Measurements from ENCODE around the gene B4GALNT2.

The B4GALNT2 gene

DNA sequence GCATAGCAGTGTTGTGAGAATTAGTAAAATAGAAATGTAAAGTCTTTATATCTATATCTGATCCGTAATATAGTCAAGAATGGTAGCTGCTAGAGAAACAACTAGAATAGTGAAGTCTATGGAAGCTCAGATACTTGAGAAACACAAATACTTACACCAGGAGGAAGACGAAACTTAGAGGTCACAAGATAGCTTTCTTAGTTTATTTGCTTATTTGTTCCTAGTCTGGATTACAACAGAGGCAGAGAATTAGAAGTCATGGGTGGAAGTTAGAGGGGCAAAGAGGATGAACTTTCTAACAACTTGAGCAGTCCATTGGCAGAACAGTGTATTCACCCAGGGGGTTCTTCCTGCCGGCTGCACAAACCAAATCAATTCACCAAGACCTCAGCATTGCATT lies 64.0 kb downstream of the B4GALNT2 start:
- no peaks in the 10 kb centered on the region for H3K36me3 ChIP-seq (ENCODE audit: control insufficient read depth in 4 of 4, insufficient read depth in 4 of 4, low read length in 3 of 4)
- DNase-seq, result no peak
- H3K9me3 ChIP-seq (ENCODE audit: control extremely low read depth in 1 of 5, control insufficient read depth in 4 of 5, insufficient read depth in 2 of 5, low read depth in 1 of 5, low read length in 4 of 5), result no peaks in the 10 kb centered on the region
- H3K4me3 ChIP-seq (ENCODE audit: control insufficient read depth in 1 of 7, extremely low read depth in 1 of 7, insufficient read depth in 4 of 7, low read depth in 2 of 7, low read length in 6 of 7), result no peak overlapping the region
- H3K4me1 ChIP-seq (ENCODE audit: control extremely low read depth in 1 of 4, control insufficient read depth in 4 of 4, insufficient read depth in 4 of 4, low read length in 3 of 4), result peaks cover 0 to 23% (median 18%) of the 10 kb centered on the region in 4 experiments
- no peaks in the 10 kb centered on the region for H3K27me3 ChIP-seq (replicated peaks in 2 of 5; ENCODE audit: control insufficient read depth in 4 of 5, insufficient read depth in 5 of 5, low read length in 4 of 5)
- no peak overlapping the region for H3K27ac ChIP-seq (ENCODE audit: insufficient read depth in 1 of 2, low read depth in 1 of 2, low read length in 2 of 2, poor library complexity in 1 of 2, severe bottlenecking in 2 of 2)
- ChIA-PET CTCF (interaction anchor here (1.1 to 2.6 kb wide), 2 partner anchors 13 to 94 kb away, joined by 3 to 7 read pairs; no protein-coding TSS in a partner anchor), POLR2A (no interaction called here)
- 100% methylated on average over 1 of the region's 3 CpGs for WGBS (ENCODE audit: insufficient coverage)

DNA sequence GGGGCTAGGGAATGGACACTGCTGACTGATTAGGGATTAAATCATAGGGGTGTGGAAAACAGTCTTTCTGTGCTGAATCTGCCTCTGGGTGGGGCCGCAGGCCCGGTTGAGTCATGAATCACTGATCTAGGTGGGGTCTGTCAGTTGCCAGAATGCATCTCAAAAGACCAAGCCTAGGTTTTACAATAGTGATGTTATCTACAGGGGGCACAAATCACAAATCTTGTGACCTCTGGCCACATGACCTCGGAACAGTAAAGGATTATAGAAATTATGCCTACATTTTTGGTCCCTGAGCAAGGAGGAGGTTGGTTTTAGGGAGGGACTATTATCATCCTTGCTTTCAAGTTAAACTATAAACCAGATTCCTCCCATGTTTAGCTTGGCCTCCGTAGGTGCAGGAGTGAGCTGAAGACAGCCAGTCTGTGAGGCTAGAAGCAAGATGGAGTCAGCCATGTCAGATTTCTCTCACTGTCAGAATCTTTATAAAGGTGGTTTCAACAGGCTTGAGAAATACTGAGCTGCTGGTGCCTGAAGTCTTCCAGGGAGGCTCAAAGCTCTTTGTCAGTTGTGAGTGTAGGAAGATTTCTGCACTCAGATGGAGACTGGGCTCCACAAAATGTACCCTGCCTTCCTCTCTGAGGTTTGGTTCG lies 64.9 kb downstream of the B4GALNT2 start:
- no peak overlapping the region for H3K4me3 ChIP-seq (ENCODE audit: control insufficient read depth in 1 of 7, extremely low read depth in 1 of 7, insufficient read depth in 4 of 7, low read depth in 2 of 7, low read length in 6 of 7)
- H3K27me3 ChIP-seq (replicated peaks in 2 of 5; ENCODE audit: control insufficient read depth in 4 of 5, insufficient read depth in 5 of 5, low read length in 4 of 5), result no peaks in the 10 kb centered on the region
- no peaks in the 10 kb centered on the region for H3K36me3 ChIP-seq (ENCODE audit: control insufficient read depth in 4 of 4, insufficient read depth in 4 of 4, low read length in 3 of 4)
- CTCF ChIA-PET, result interaction anchor here (1.0 to 2.8 kb wide), 2 partner anchors 25 to 28 kb away, joined by 3 to 12 read pairs; no protein-coding TSS in a partner anchor
- peaks cover 0 to 18% (median 12%) of the 10 kb centered on the region in 4 experiments for H3K4me1 ChIP-seq (ENCODE audit: control extremely low read depth in 1 of 4, control insufficient read depth in 4 of 4, insufficient read depth in 4 of 4, low read length in 3 of 4)
- POLR2A ChIA-PET, result no interaction called here
- DNase-seq, result no peak
- no peak overlapping the region for H3K27ac ChIP-seq (ENCODE audit: insufficient read depth in 1 of 2, low read depth in 1 of 2, low read length in 2 of 2, poor library complexity in 1 of 2, severe bottlenecking in 2 of 2)
- no peaks in the 10 kb centered on the region for H3K9me3 ChIP-seq (ENCODE audit: control extremely low read depth in 1 of 5, control insufficient read depth in 4 of 5, insufficient read depth in 2 of 5, low read depth in 1 of 5, low read length in 4 of 5)
- 87% methylated on average over 3 of the region's 5 CpGs for WGBS (ENCODE audit: insufficient coverage)

DNA sequence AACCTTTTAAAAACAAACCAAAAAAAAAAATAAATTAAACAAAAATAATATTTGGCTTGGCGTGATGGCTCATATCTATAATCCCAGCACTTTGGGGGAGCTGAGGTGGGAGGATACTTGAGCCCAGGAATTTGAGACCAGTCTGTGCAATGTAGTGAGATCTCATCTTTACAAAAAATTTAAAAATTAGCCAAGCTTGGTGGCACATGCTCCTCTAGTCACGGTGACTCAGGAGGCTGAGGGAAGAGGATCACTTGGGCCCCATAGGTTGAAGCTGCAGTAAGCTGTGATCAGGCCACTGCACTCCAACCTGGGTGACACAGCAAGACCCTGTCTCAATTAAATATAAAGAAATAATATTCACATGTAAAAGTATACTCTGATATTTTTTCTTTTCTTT lies 65.6 kb downstream of the B4GALNT2 start:
- peaks cover 0 to 15% (median 10%) of the 10 kb centered on the region in 4 experiments for H3K4me1 ChIP-seq (ENCODE audit: control extremely low read depth in 1 of 4, control insufficient read depth in 4 of 4, insufficient read depth in 4 of 4, low read length in 3 of 4)
- no peak overlapping the region for H3K27ac ChIP-seq (ENCODE audit: insufficient read depth in 1 of 2, low read depth in 1 of 2, low read length in 2 of 2, poor library complexity in 1 of 2, severe bottlenecking in 2 of 2)
- no peaks in the 10 kb centered on the region for H3K36me3 ChIP-seq (ENCODE audit: control insufficient read depth in 4 of 4, insufficient read depth in 4 of 4, low read length in 3 of 4)
- no CpG with 5 or more reads among the region's 2 CpGs for whole genome bisulfite sequencing (ENCODE audit: insufficient coverage)
- H3K27me3 ChIP-seq (replicated peaks in 2 of 5; ENCODE audit: control insufficient read depth in 4 of 5, insufficient read depth in 5 of 5, low read length in 4 of 5), result no peaks in the 10 kb centered on the region
- ChIA-PET CTCF (interaction anchor here (1.0 to 2.8 kb wide), 3 partner anchors 24 to 29 kb away, joined by 3 to 12 read pairs (median 9); no protein-coding TSS in a partner anchor), POLR2A (interaction anchor here (0.7 kb wide), 1 partner anchor 38 kb away, joined by 6 read pairs; no protein-coding TSS in a partner anchor)
- no peaks in the 10 kb centered on the region for H3K9me3 ChIP-seq (ENCODE audit: control extremely low read depth in 1 of 5, control insufficient read depth in 4 of 5, insufficient read depth in 2 of 5, low read depth in 1 of 5, low read length in 4 of 5)
- no peak overlapping the region for H3K4me3 ChIP-seq (ENCODE audit: control insufficient read depth in 1 of 7, extremely low read depth in 1 of 7, insufficient read depth in 4 of 7, low read depth in 2 of 7, low read length in 6 of 7)
- DNase-seq, result no peak

DNA sequence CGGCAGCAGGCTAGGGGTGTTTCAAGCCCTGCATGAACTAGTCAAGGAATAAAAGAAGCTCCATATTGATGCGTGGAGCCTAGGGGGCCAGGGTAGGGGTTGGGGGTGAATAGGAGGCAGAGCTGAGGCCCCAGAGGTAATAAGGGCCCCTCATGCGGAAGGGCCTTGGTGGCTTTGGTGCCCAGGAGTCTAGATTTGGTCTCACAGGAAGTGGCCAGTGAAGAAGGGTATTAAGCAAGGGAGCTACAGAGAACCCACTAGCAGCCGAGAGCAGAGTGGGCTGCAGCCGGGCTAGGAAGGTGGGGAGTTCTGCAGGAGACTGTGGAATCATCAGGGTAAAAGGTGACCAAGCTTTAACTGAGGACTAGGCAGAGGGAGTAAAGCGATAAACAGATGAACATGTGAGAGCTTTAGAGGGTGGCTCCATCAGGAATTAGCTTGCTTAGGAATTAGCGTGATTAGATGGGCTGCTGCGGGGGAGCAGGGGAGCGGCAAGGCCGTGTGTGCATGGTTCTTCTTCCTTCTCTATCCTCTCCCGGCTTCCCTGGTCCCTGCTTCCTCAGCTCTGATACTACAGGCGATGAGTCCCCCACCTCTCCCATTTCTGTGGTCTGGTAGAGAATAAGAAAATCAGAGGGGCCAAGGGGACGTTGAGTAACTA lies 68.0 kb downstream of the B4GALNT2 start:
- no peaks in the 10 kb centered on the region for H3K36me3 ChIP-seq (ENCODE audit: control insufficient read depth in 4 of 4, insufficient read depth in 4 of 4, low read length in 3 of 4)
- no peaks in the 10 kb centered on the region for H3K27me3 ChIP-seq (replicated peaks in 2 of 5; ENCODE audit: control insufficient read depth in 4 of 5, insufficient read depth in 5 of 5, low read length in 4 of 5)
- WGBS (ENCODE audit: insufficient coverage), result 100% methylated on average over 8 of the region's 13 CpGs
- H3K4me3 ChIP-seq (ENCODE audit: control insufficient read depth in 1 of 7, extremely low read depth in 1 of 7, insufficient read depth in 4 of 7, low read depth in 2 of 7, low read length in 6 of 7), result no peak overlapping the region
- H3K4me1 ChIP-seq (ENCODE audit: control extremely low read depth in 1 of 4, control insufficient read depth in 4 of 4, insufficient read depth in 4 of 4, low read length in 3 of 4), result peaks cover 0 to 2% (median 0%) of the 10 kb centered on the region in 4 experiments
- CTCF ChIA-PET, result interaction anchor here (0.6 to 2.8 kb wide), 5 partner anchors 9 to 208 kb away, joined by 3 to 12 read pairs (median 3); no protein-coding TSS in a partner anchor
- POLR2A ChIA-PET, result no interaction called here
- no peak overlapping the region for H3K27ac ChIP-seq (ENCODE audit: insufficient read depth in 1 of 2, low read depth in 1 of 2, low read length in 2 of 2, poor library complexity in 1 of 2, severe bottlenecking in 2 of 2)
- no peaks in the 10 kb centered on the region for H3K9me3 ChIP-seq (ENCODE audit: control extremely low read depth in 1 of 5, control insufficient read depth in 4 of 5, insufficient read depth in 2 of 5, low read depth in 1 of 5, low read length in 4 of 5)
- DNase-seq, result no peak

DNA sequence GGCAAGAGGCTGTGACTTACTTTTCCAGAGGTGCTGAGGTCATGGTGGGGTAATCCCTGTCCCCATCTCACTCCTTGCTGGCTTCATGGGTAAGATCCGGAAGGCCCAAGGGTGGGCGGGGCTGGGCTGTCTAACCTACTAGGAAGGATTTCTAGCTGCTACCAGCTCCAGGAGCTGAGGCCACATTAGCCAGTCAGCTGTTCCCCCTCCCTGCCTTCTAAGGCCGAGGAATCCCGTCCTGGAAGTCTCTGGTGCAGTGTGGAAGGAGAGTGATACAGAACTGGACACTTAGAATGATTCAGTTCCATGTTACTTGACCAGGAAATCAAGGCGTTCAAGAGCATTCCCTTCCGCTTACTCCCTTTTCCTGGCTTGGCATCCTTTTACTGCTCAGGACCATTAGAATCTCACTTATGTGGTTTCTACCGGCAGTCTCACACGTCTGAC lies 68.9 kb downstream of the B4GALNT2 start:
- H3K4me1 ChIP-seq (ENCODE audit: control extremely low read depth in 1 of 4, control insufficient read depth in 4 of 4, insufficient read depth in 4 of 4, low read length in 3 of 4), result peaks cover 0 to 2% (median 0%) of the 10 kb centered on the region in 4 experiments
- 96% methylated on average over 7 of the region's 8 CpGs for WGBS (ENCODE audit: insufficient coverage)
- no peak overlapping the region for H3K27ac ChIP-seq (ENCODE audit: insufficient read depth in 1 of 2, low read depth in 1 of 2, low read length in 2 of 2, poor library complexity in 1 of 2, severe bottlenecking in 2 of 2)
- H3K36me3 ChIP-seq (ENCODE audit: control insufficient read depth in 4 of 4, insufficient read depth in 4 of 4, low read length in 3 of 4), result no peaks in the 10 kb centered on the region
- H3K4me3 ChIP-seq (ENCODE audit: control insufficient read depth in 1 of 7, extremely low read depth in 1 of 7, insufficient read depth in 4 of 7, low read depth in 2 of 7, low read length in 6 of 7), result no peak overlapping the region
- H3K9me3 ChIP-seq (ENCODE audit: control extremely low read depth in 1 of 5, control insufficient read depth in 4 of 5, insufficient read depth in 2 of 5, low read depth in 1 of 5, low read length in 4 of 5), result no peaks in the 10 kb centered on the region
- no peak for DNase-seq
- ChIA-PET CTCF (interaction anchor here (1.5 to 1.7 kb wide), 2 partner anchors 11 to 207 kb away, joined by 3 to 5 read pairs; no protein-coding TSS in a partner anchor), POLR2A (no interaction called here)
- H3K27me3 ChIP-seq (replicated peaks in 2 of 5; ENCODE audit: control insufficient read depth in 4 of 5, insufficient read depth in 5 of 5, low read length in 4 of 5), result no peaks in the 10 kb centered on the region

DNA sequence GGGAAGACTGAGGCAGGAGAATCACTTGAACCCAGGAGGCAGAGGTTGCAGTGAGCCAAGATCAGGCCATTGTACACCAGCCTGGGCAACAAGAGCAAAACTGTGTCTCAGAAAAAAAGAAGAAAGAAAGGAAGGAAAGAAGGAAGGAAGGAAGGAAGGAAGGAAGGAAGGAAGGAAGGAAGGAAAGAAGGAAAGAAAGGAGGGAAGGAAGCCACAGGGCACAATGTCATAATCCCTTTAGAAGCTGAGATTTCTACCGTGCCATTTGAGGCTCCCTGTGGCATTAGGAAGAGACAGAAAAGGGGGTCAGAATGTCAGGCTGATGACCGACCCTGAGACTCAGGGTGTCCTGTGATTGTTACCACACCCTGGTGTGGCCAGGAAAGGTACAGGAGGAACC lies 71.2 kb downstream of the B4GALNT2 start:
- Histone ChIP-seq H3K9me3 (ENCODE audit: control extremely low read depth in 1 of 5, control insufficient read depth in 4 of 5, insufficient read depth in 2 of 5, low read depth in 1 of 5, low read length in 4 of 5) (no peaks in the 10 kb centered on the region), H3K27ac (ENCODE audit: insufficient read depth in 1 of 2, low read depth in 1 of 2, low read length in 2 of 2, poor library complexity in 1 of 2, severe bottlenecking in 2 of 2) (no peak overlapping the region), H3K36me3 (ENCODE audit: control insufficient read depth in 4 of 4, insufficient read depth in 4 of 4, low read length in 3 of 4) (no peaks in the 10 kb centered on the region), H3K4me1 (ENCODE audit: control extremely low read depth in 1 of 4, control insufficient read depth in 4 of 4, insufficient read depth in 4 of 4, low read length in 3 of 4) (peaks cover 0 to 7% (median 0%) of the 10 kb centered on the region in 4 experiments), H3K27me3 (replicated peaks in 2 of 5; ENCODE audit: control insufficient read depth in 4 of 5, insufficient read depth in 5 of 5, low read length in 4 of 5) (no peaks in the 10 kb centered on the region), H3K4me3 (ENCODE audit: control insufficient read depth in 1 of 7, extremely low read depth in 1 of 7, insufficient read depth in 4 of 7, low read depth in 2 of 7, low read length in 6 of 7) (no peak overlapping the region)
- POLR2A ChIA-PET, result no interaction called here
- no peak for DNase-seq
- WGBS (ENCODE audit: insufficient coverage), result 89% methylated on average over 1 of the region's 2 CpGs
- CTCF ChIA-PET, result no interaction called here

DNA sequence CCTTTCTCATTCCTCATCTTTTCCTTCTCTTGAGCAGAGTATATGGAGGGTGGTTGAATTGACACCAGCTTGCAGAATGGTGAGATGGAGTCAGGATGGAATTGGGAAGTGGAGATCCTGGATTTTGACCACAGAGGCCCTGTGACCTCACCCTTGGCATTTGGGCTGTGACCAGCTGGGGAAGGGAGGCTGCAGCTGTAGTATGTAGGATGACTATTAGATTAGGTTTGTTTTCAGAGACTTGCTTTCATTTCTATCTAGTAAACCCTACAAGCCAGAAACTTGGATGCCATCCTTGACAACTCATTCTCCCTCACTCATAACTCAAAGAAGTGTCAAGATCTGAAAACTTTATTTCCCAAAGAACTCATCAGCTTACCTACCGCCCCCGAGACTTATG lies 71.9 kb downstream of the B4GALNT2 start:
- WGBS (ENCODE audit: insufficient coverage), result 100% methylated on average over 2 of the region's 2 CpGs
- no peak overlapping the region for H3K27ac ChIP-seq (ENCODE audit: insufficient read depth in 1 of 2, low read depth in 1 of 2, low read length in 2 of 2, poor library complexity in 1 of 2, severe bottlenecking in 2 of 2)
- no peaks in the 10 kb centered on the region for H3K9me3 ChIP-seq (ENCODE audit: control extremely low read depth in 1 of 5, control insufficient read depth in 4 of 5, insufficient read depth in 2 of 5, low read depth in 1 of 5, low read length in 4 of 5)
- ChIA-PET CTCF (interaction anchor here (0.9 to 1.2 kb wide), 2 partner anchors 10 to 24 kb away, joined by 3 to 5 read pairs; no protein-coding TSS in a partner anchor), POLR2A (no interaction called here)
- DNase-seq, result no peak
- H3K4me3 ChIP-seq (ENCODE audit: control insufficient read depth in 1 of 7, extremely low read depth in 1 of 7, insufficient read depth in 4 of 7, low read depth in 2 of 7, low read length in 6 of 7), result no peak overlapping the region
- H3K27me3 ChIP-seq (replicated peaks in 2 of 5; ENCODE audit: control insufficient read depth in 4 of 5, insufficient read depth in 5 of 5, low read length in 4 of 5), result no peaks in the 10 kb centered on the region
- H3K36me3 ChIP-seq (ENCODE audit: control insufficient read depth in 4 of 4, insufficient read depth in 4 of 4, low read length in 3 of 4), result no peaks in the 10 kb centered on the region
- peaks cover 0 to 14% (median 4%) of the 10 kb centered on the region in 4 experiments for H3K4me1 ChIP-seq (ENCODE audit: control extremely low read depth in 1 of 4, control insufficient read depth in 4 of 4, insufficient read depth in 4 of 4, low read length in 3 of 4)
